Sigmoid colon (tissue), 4 donors: Measurements from ENCODE around the gene ANKLE1.

Experiments
- EP300 ChIP-seq, 4 donors: sonication (generic); formaldehyde crosslinking; IDR thresholded peaks; one replicate each; pipeline ENCODE4 v1.6.1; 2017; ENCODE audit warnings: antibody characterized with exemption in 4 of 4
- POLR2A ChIP-seq, 2 donors: fragments of 450-650 bp; IDR thresholded peaks; one replicate each; pipeline ENCODE4 v1.6.1; 2016; ENCODE audit warnings: antibody characterized with exemption in 2 of 2, mild to moderate bottlenecking in 2 of 2, moderate library complexity in 2 of 2
- TF ChIP-seq, protein P1 (sequence below), 4 experiments: fragments of 450-650 bp in 3 of 4; fragments of 200-600 bp in 1 of 4; IDR thresholded peaks; one replicate each; pipeline ENCODE4 v1.5.1; 2016 to 2019; ENCODE audit warnings: antibody characterized with exemption in 4 of 4, mild to moderate bottlenecking in 3 of 4, moderate library complexity in 2 of 4

DNA sequence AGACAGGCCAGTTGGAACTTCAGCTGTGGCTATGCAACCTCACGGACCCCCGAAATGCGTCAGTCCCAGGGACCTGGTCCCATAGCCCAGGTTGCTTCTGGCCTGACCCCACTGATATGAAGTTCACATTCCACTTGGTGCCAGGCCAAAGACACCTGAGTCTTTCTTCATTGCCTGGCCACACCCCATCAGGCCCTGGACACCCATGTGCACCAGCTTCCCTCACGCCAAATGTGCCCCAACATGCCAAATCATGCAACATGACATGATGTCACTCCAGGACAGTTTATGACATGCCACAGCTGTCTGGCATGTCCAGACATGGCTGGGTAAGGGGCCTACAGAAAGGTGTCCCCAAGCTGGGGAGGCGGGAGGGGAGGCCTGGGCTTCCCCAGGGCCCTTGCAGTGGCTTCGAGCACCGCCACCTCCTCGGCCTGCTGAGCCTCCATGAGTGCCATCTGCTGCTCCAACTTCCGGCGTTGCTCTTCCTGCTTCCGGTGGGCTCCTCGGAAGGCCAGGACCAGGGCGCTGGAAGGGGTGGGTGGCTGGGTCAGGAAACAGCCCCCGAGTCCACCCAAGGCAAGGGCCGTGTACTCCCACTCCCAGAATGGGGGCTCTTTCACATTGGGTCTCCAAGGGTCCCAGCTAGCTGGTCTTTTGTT is 31.7 kb upstream of the ANKLE1 start:
- TF ChIP-seq POLR2A (IDR thresholded peaks at IDR 0.05) (no peak), EP300 (IDR thresholded peaks at IDR 0.05) (no peak)
- TF ChIP-seq, protein P1, sequence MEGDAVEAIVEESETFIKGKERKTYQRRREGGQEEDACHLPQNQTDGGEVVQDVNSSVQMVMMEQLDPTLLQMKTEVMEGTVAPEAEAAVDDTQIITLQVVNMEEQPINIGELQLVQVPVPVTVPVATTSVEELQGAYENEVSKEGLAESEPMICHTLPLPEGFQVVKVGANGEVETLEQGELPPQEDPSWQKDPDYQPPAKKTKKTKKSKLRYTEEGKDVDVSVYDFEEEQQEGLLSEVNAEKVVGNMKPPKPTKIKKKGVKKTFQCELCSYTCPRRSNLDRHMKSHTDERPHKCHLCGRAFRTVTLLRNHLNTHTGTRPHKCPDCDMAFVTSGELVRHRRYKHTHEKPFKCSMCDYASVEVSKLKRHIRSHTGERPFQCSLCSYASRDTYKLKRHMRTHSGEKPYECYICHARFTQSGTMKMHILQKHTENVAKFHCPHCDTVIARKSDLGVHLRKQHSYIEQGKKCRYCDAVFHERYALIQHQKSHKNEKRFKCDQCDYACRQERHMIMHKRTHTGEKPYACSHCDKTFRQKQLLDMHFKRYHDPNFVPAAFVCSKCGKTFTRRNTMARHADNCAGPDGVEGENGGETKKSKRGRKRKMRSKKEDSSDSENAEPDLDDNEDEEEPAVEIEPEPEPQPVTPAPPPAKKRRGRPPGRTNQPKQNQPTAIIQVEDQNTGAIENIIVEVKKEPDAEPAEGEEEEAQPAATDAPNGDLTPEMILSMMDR (IDR thresholded peaks at IDR 0.05) = no peak
